SK-N-SH treated with all-trans-retinoic acid at 6 μM for 48 hours (cell line): ENCODE data around the gene SLC2A1.

ENCODE experiments used
- ATAC-seq: fragments of 200-7000 bp; cut with Tn5 transposase; 3 replicates; pipeline ENCODE4 v1.9.1; 2020; ENCODE audit warnings: mild to moderate bottlenecking, moderate library complexity
- ARNTL ChIP-seq: fragments of 450-650 bp; formaldehyde crosslinking; IDR thresholded peaks from 2 replicates; pipeline ENCODE4 v1.5.0; 2020; ENCODE audit warnings: low read depth, mild to moderate bottlenecking, moderate library complexity, borderline replicate concordance
- BACH2 ChIP-seq: fragments of 250-450 bp; sonication (Bioruptor Pico); IDR thresholded peaks from 2 replicates; pipeline ENCODE4 v1.9.0; 2021; ENCODE audit warnings: mild to moderate bottlenecking, borderline replicate concordance
- ESRRG ChIP-seq: fragments of 250-450 bp; sonication (Bioruptor Pico); IDR thresholded peaks from 2 replicates; pipeline ENCODE4 v1.6.1; 2021; ENCODE audit warnings: mild to moderate bottlenecking
- GLIS3 ChIP-seq: fragments of 250-450 bp; sonication (Bioruptor Pico); IDR thresholded peaks from 2 replicates; pipeline ENCODE4 v1.5.0; 2020; ENCODE audit warnings: mild to moderate bottlenecking, moderate library complexity
- ISL1 ChIP-seq: fragments of 250-450 bp; sonication (Bioruptor Pico); IDR thresholded peaks from 2 replicates; pipeline ENCODE4 v2.1.2; 2022; ENCODE audit warnings: mild to moderate bottlenecking, moderate library complexity
- OSR1 ChIP-seq: fragments of 250-450 bp; sonication (Bioruptor Pico); IDR thresholded peaks from 2 replicates; pipeline ENCODE4 v1.8.0; 2022; ENCODE audit warnings: moderate library complexity, mild to moderate bottlenecking, inconsistent platforms
- PPARA ChIP-seq: fragments of 250-450 bp; sonication (Bioruptor Pico); IDR thresholded peaks from 2 replicates; pipeline ENCODE4 v1.5.0; 2020; ENCODE audit warnings: mild to moderate bottlenecking, borderline replicate concordance
- RARB ChIP-seq: fragments of 250-450 bp; sonication (Bioruptor Pico); IDR thresholded peaks from 2 replicates; pipeline ENCODE4 v1.8.0; 2021; ENCODE audit warnings: mild to moderate bottlenecking, moderate library complexity
- SNAI2 ChIP-seq: fragments of 250-450 bp; sonication (Bioruptor Pico); IDR thresholded peaks from 2 replicates; pipeline ENCODE4 v1.5.0; 2020; ENCODE audit warnings: mild to moderate bottlenecking, moderate library complexity
- TCF4 ChIP-seq: fragments of 250-450 bp; sonication (Bioruptor Pico); IDR thresholded peaks from 2 replicates; pipeline ENCODE4 v1.8.0; 2021; ENCODE audit warnings: mild to moderate bottlenecking, moderate library complexity, borderline replicate concordance
- TOX ChIP-seq: fragments of 250-450 bp; sonication (Bioruptor Pico); IDR thresholded peaks from 2 replicates; pipeline ENCODE4 v1.8.0; 2021; ENCODE audit warnings: mild to moderate bottlenecking, moderate library complexity, borderline replicate concordance
- ZC3H10 ChIP-seq: fragments of 250-450 bp; sonication (Bioruptor Pico); IDR thresholded peaks from 2 replicates; pipeline ENCODE4 v1.5.1; 2021; ENCODE audit warnings: mild to moderate bottlenecking, moderate library complexity
- ZFP3 ChIP-seq: fragments of 250-450 bp; sonication (Bioruptor Pico); IDR thresholded peaks from 2 replicates; pipeline ENCODE4 v1.5.0; 2020; ENCODE audit warnings: mild to moderate bottlenecking, moderate library complexity
- ZFP30 ChIP-seq: fragments of 450-650 bp; formaldehyde crosslinking; IDR thresholded peaks from 2 replicates; pipeline ENCODE4 v1.5.0; 2022; ENCODE audit warnings: mild to moderate bottlenecking, moderate library complexity
- ZNF565 ChIP-seq: fragments of 450-650 bp; formaldehyde crosslinking; conservative IDR thresholded peaks from 2 replicates; pipeline ENCODE4 v1.5.0; 2020; ENCODE audit warnings: low read depth, mild to moderate bottlenecking, moderate library complexity
- ZNF70 ChIP-seq: fragments of 450-650 bp; formaldehyde crosslinking; IDR thresholded peaks from 2 replicates; pipeline ENCODE4 v1.5.0; 2020; ENCODE audit warnings: mild to moderate bottlenecking, moderate library complexity
- ZNF8 ChIP-seq: fragments of 450-650 bp; formaldehyde crosslinking; IDR thresholded peaks from 2 replicates; pipeline ENCODE4 v1.5.0; 2020; ENCODE audit warnings: mild to moderate bottlenecking, moderate library complexity
- TF ChIP-seq, protein P1 (sequence below): fragments of 250-450 bp; sonication (Bioruptor Pico); IDR thresholded peaks from 2 replicates; pipeline ENCODE4 v1.5.1; 2021; ENCODE audit warnings: mild to moderate bottlenecking, moderate library complexity
- TF ChIP-seq, protein P2 (sequence below): fragments of 250-450 bp; sonication (Bioruptor Pico); IDR thresholded peaks from 2 replicates; pipeline ENCODE4 v1.8.0; 2020; ENCODE audit warnings: mild to moderate bottlenecking, moderate library complexity, borderline replicate concordance
- TF ChIP-seq, protein P3 (sequence below): fragments of 250-450 bp; sonication (Bioruptor Pico); IDR thresholded peaks from 2 replicates; pipeline ENCODE4 v1.5.0; 2020; ENCODE audit warnings: mild to moderate bottlenecking, moderate library complexity
- TF ChIP-seq, protein P4 (sequence below): fragments of 250-450 bp; sonication (Bioruptor Pico); IDR thresholded peaks from 2 replicates; pipeline ENCODE4 v1.5.1; 2020; ENCODE audit warnings: low read depth, mild to moderate bottlenecking, moderate library complexity
- TF ChIP-seq, protein P5 (sequence below): fragments of 250-450 bp; sonication (Bioruptor Pico); IDR thresholded peaks from 2 replicates; pipeline ENCODE4 v1.8.0; 2021; ENCODE audit warnings: low read depth, mild to moderate bottlenecking, moderate library complexity, borderline replicate concordance

SLC2A1 gene

DNA sequence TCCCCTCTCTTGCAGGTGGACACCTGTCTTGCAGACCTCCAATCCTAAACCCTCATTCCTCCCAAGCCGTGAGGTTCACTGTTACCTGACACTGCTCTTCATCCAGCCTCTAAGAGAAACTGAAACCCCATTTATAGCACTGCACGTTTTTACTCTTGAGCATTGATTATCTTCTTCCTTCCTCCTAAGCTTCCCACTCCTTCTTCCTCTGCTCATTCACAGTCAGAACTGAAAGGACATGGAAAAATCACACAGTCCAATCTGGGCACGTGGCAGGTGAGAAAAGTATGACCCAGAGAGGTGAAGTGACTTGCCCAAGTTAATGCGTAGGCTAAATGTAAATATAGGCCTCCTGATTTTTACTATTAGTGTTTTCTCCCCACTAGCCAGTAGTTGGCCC, 43.4 kb upstream of the SLC2A1 start:
- no peak for ATAC-seq

DNA sequence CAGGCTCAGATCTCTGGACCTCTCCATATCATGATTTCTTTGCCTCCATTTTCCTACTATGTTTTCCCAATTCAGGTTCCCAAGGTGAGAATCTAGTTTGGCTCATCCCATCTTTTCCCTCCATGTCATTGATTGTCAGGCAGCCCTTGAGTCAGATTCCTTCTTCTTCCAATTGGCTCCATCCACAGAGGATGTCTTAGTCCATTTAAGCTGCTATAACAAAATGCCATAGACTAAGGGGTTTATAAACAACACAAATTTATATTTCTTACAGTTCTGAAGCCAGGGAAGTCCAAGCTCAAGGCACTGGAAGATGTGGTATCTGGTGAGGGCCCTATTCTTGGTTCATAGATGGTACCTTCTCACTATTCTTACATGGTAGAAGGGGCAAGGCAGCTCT, 42.8 kb upstream of the SLC2A1 start:
- TF ChIP-seq, protein P1, sequence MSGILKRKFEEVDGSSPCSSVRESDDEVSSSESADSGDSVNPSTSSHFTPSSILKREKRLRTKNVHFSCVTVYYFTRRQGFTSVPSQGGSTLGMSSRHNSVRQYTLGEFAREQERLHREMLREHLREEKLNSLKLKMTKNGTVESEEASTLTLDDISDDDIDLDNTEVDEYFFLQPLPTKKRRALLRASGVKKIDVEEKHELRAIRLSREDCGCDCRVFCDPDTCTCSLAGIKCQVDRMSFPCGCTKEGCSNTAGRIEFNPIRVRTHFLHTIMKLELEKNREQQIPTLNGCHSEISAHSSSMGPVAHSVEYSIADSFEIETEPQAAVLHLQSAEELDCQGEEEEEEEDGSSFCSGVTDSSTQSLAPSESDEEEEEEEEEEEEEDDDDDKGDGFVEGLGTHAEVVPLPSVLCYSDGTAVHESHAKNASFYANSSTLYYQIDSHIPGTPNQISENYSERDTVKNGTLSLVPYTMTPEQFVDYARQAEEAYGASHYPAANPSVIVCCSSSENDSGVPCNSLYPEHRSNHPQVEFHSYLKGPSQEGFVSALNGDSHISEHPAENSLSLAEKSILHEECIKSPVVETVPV (CRISPR knock-in tag) = no peak
- TF ChIP-seq, protein P2, sequence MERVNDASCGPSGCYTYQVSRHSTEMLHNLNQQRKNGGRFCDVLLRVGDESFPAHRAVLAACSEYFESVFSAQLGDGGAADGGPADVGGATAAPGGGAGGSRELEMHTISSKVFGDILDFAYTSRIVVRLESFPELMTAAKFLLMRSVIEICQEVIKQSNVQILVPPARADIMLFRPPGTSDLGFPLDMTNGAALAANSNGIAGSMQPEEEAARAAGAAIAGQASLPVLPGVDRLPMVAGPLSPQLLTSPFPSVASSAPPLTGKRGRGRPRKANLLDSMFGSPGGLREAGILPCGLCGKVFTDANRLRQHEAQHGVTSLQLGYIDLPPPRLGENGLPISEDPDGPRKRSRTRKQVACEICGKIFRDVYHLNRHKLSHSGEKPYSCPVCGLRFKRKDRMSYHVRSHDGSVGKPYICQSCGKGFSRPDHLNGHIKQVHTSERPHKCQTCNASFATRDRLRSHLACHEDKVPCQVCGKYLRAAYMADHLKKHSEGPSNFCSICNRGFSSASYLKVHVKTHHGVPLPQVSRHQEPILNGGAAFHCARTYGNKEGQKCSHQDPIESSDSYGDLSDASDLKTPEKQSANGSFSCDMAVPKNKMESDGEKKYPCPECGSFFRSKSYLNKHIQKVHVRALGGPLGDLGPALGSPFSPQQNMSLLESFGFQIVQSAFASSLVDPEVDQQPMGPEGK (CRISPR knock-in tag) = no peak
- TF ChIP-seq TOX (CRISPR knock-in tag) (no peak), ESRRG (CRISPR knock-in tag) (no peak), GLIS3 (no peak), ISL1 (no peak), PPARA (no peak), ZC3H10 (CRISPR knock-in tag) (no peak), ZNF8 (CRISPR knock-in tag) (no peak), ARNTL (CRISPR knock-in tag) (no peak), TCF4 (CRISPR knock-in tag) (no peak), ZFP3 (no peak), BACH2 (CRISPR knock-in tag) (no peak), ZNF70 (CRISPR knock-in tag) (no peak), ZFP30 (CRISPR knock-in tag) (no peak), RARB (CRISPR knock-in tag) (no peak), OSR1 (CRISPR knock-in tag) (no peak), ZNF565 (CRISPR knock-in tag) (no peak)
- no peak for ATAC-seq

More for the DNA sequence above, 43.4 kb upstream of the SLC2A1 start:
- TF ChIP-seq, protein P3, sequence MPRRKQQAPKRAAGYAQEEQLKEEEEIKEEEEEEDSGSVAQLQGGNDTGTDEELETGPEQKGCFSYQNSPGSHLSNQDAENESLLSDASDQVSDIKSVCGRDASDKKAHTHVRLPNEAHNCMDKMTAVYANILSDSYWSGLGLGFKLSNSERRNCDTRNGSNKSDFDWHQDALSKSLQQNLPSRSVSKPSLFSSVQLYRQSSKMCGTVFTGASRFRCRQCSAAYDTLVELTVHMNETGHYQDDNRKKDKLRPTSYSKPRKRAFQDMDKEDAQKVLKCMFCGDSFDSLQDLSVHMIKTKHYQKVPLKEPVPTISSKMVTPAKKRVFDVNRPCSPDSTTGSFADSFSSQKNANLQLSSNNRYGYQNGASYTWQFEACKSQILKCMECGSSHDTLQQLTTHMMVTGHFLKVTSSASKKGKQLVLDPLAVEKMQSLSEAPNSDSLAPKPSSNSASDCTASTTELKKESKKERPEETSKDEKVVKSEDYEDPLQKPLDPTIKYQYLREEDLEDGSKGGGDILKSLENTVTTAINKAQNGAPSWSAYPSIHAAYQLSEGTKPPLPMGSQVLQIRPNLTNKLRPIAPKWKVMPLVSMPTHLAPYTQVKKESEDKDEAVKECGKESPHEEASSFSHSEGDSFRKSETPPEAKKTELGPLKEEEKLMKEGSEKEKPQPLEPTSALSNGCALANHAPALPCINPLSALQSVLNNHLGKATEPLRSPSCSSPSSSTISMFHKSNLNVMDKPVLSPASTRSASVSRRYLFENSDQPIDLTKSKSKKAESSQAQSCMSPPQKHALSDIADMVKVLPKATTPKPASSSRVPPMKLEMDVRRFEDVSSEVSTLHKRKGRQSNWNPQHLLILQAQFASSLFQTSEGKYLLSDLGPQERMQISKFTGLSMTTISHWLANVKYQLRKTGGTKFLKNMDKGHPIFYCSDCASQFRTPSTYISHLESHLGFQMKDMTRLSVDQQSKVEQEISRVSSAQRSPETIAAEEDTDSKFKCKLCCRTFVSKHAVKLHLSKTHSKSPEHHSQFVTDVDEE (CRISPR knock-in tag) = no peak
- TF ChIP-seq, protein P4, sequence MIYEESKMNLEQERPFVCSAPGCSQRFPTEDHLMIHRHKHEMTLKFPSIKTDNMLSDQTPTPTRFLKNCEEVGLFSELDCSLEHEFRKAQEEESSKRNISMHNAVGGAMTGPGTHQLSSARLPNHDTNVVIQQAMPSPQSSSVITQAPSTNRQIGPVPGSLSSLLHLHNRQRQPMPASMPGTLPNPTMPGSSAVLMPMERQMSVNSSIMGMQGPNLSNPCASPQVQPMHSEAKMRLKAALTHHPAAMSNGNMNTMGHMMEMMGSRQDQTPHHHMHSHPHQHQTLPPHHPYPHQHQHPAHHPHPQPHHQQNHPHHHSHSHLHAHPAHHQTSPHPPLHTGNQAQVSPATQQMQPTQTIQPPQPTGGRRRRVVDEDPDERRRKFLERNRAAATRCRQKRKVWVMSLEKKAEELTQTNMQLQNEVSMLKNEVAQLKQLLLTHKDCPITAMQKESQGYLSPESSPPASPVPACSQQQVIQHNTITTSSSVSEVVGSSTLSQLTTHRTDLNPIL (CRISPR knock-in tag) = no peak

DNA sequence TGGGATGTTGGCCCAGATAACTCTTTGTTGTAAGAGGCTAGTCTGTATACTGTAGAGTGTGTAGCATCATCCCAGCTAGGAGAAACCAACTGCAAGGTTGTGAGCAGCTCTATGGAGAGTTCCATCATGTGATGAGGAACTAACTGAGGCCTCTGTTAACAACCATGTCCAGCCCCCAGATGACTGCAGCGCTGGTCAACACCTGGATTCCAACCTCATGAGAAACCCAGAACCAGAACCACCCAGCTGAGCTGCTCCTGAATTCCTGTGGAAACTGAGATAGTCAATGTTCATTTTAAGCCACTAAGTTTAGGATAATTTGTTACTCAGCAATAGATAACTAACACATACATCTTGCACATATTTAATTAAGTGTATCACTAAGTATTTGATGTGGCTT, 41.6 kb upstream of the SLC2A1 start:
- ATAC-seq = no peak
- TF ChIP-seq BACH2 (CRISPR knock-in tag) (no peak), ZC3H10 (CRISPR knock-in tag) (no peak), PPARA (no peak), RARB (CRISPR knock-in tag) (no peak), ZFP30 (CRISPR knock-in tag) (no peak), ZNF70 (CRISPR knock-in tag) (no peak), ZNF8 (CRISPR knock-in tag) (no peak), ZFP3 (no peak), SNAI2 (CRISPR knock-in tag) (no peak)
- TF ChIP-seq, protein P4 (CRISPR knock-in tag) = no peak
- TF ChIP-seq, protein P5, sequence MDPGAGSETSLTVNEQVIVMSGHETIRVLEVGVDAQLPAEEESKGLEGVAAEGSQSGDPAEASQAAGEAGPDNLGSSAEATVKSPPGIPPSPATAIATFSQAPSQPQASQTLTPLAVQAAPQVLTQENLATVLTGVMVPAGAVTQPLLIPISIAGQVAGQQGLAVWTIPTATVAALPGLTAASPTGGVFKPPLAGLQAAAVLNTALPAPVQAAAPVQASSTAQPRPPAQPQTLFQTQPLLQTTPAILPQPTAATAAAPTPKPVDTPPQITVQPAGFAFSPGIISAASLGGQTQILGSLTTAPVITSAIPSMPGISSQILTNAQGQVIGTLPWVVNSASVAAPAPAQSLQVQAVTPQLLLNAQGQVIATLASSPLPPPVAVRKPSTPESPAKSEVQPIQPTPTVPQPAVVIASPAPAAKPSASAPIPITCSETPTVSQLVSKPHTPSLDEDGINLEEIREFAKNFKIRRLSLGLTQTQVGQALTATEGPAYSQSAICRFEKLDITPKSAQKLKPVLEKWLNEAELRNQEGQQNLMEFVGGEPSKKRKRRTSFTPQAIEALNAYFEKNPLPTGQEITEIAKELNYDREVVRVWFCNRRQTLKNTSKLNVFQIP (CRISPR knock-in tag) = no peak
- TF ChIP-seq, protein P2 (CRISPR knock-in tag) = no peak
